ENCODE measurements around the gene HS2ST1. TPM values are rescaled to one million over a fixed set of nuclear protein-coding genes. Genes with fewer than 3 reads are reported as not detected.
A peak's percentile ranks its signal among the peaks of the same experiment; 100 is the strongest.

The HS2ST1 gene
- total RNA-seq, 4 donors from 2014 or later, result 11.7 to 25.3 (median 16.9) TPM

GRCh38 chr1:87131809-87132283, 217.4 kb downstream of the HS2ST1 start:
- peak; percentile 92 for ATAC-seq (ENCODE audit: low FRiP score)
- DNase-seq (ENCODE audit: low spot score), result peak; percentile 45
- TF ChIP-seq CTCF (IDR thresholded peaks at IDR 0.05), result peak in 2 of 3 donors; percentile 23 to 74

- TF ChIP-seq CTCF (IDR thresholded peaks at IDR 0.05), result no peak
- ATAC-seq (ENCODE audit: low FRiP score) (peak; percentile 39), DNase-seq (ENCODE audit: low spot score) (no peak)
Measured at GRCh38 chr1:87132284-87132870, 217.9 kb downstream of the HS2ST1 start.

- ATAC-seq (ENCODE audit: low FRiP score), result no peak
- TF ChIP-seq CTCF (IDR thresholded peaks at IDR 0.05), result no peak
- no peak for DNase-seq (ENCODE audit: low spot score)
Measured at GRCh38 chr1:87134061-87134460, 219.6 kb downstream of the HS2ST1 start.

GRCh38 chr1:87134625-87135328, 220.3 kb downstream of the HS2ST1 start:
- no peak for TF ChIP-seq CTCF (IDR thresholded peaks at IDR 0.05)
- ATAC-seq (ENCODE audit: low FRiP score) (no peak), DNase-seq (ENCODE audit: low spot score) (no peak)

GRCh38 chr1:87135329-87135712, 220.9 kb downstream of the HS2ST1 start:
- no peak for DNase-seq (ENCODE audit: low spot score)
- no peak for TF ChIP-seq CTCF (IDR thresholded peaks at IDR 0.05)
- no peak for ATAC-seq (ENCODE audit: low FRiP score)

- ATAC-seq (ENCODE audit: low FRiP score) (no peak), DNase-seq (ENCODE audit: low spot score) (no peak)
- no peak for TF ChIP-seq CTCF (IDR thresholded peaks at IDR 0.05)
Measured at GRCh38 chr1:87136607-87137341, 222.3 kb downstream of the HS2ST1 start.
